Neural progenitor cell (in vitro differentiated cells): ENCODE measurements around the gene TRAM2.

Experiments used
- EZH2 ChIP-seq: fragments of 200-600 bp; sonication (generic); IDR thresholded peaks from 2 replicates; pipeline ENCODE4 v1.6.1; 2017; ENCODE audit warnings: antibody characterized with exemption, mild to moderate bottlenecking, moderate library complexity
- EZH2phosphoT487 ChIP-seq: fragments of 200-600 bp; sonication (generic); IDR thresholded peaks from 2 replicates; pipeline ENCODE4 v1.6.1; 2017; ENCODE audit warnings: antibody characterized with exemption
- TF ChIP-seq, protein P1 (sequence below): fragments of 200-600 bp; sonication (generic); IDR thresholded peaks from 2 replicates; pipeline ENCODE4 v1.5.1; 2017; ENCODE audit warnings: antibody characterized with exemption, mild to moderate bottlenecking

DNA sequence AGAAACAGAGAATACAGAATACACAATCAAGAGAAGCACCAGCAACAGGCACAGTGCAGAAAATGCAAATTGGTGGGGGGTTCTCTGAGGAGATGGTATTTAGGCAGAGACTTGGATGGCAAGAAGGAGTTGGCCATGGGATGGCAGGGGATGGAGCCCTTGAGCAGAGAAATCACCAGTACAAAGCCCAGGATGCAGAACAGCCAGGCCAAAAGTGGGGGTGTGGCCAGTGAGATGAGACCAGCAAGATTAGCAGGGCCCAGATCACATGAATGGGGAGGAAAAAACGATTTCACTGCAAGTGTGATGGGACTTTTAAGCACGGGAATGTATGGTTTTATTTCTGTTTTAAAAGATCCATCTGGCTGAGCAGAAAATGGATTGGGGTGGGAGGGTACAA, 63.4 kb downstream of the TRAM2 start:
- TF ChIP-seq, protein P1, sequence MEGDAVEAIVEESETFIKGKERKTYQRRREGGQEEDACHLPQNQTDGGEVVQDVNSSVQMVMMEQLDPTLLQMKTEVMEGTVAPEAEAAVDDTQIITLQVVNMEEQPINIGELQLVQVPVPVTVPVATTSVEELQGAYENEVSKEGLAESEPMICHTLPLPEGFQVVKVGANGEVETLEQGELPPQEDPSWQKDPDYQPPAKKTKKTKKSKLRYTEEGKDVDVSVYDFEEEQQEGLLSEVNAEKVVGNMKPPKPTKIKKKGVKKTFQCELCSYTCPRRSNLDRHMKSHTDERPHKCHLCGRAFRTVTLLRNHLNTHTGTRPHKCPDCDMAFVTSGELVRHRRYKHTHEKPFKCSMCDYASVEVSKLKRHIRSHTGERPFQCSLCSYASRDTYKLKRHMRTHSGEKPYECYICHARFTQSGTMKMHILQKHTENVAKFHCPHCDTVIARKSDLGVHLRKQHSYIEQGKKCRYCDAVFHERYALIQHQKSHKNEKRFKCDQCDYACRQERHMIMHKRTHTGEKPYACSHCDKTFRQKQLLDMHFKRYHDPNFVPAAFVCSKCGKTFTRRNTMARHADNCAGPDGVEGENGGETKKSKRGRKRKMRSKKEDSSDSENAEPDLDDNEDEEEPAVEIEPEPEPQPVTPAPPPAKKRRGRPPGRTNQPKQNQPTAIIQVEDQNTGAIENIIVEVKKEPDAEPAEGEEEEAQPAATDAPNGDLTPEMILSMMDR = no peak
- TF ChIP-seq EZH2 (no peak), EZH2phosphoT487 (no peak)
